ENCODE measurements around the gene TMEM267.
A peak's percentile ranks its signal among the peaks of the same experiment; 100 is the strongest.
"Not testable (repeated sequence)": the region's sequence is repeated elsewhere in the genome, so short reads cannot be mapped to it uniquely, and the experiment has no call there.

TMEM267 gene

GRCh38 chr5:43483298-43484105, at the start of gene TMEM267:
TSS of gene TMEM267 (minus strand) at chr5:43483865. CDS start at chr5:43453969, 29,896 bp downstream.
- DNase-seq: peak; percentile 62

- DNase-seq: no peak
Observed at GRCh38 chr5:43530648-43531047, 47.0 kb upstream of the TMEM267 start.

GRCh38 chr5:43523662-43524072, 40.0 kb upstream of the TMEM267 start:
- no peak for DNase-seq

- DNase-seq: no peak
Observed at GRCh38 chr5:43520615-43521014, 37.0 kb upstream of the TMEM267 start.

GRCh38 chr5:43515678-43516048, 32.0 kb upstream of the TMEM267 start:
- no peak for DNase-seq

- peak; percentile 90 for DNase-seq
Observed at GRCh38 chr5:43514816-43515677, 31.4 kb upstream of the TMEM267 start, which contains the start of gene C5orf34. TSS of gene C5orf34 (minus strand) at chr5:43515148. CDS start at chr5:43509339, 5,809 bp downstream.

- peak; percentile 19 for DNase-seq
Observed at GRCh38 chr5:43514471-43514815, 30.8 kb upstream of the TMEM267 start.

- no peak for DNase-seq
Observed at GRCh38 chr5:43514025-43514424, 30.4 kb upstream of the TMEM267 start.

- DNase-seq: not testable (repeated sequence)
Observed at GRCh38 chr5:43511062-43511461, 27.4 kb upstream of the TMEM267 start.

GRCh38 chr5:43498581-43498980, 14.9 kb upstream of the TMEM267 start:
- no peak for DNase-seq

- no peak for DNase-seq
Observed at GRCh38 chr5:43497311-43498104, 13.8 kb upstream of the TMEM267 start.

GRCh38 chr5:43491326-43491725, 7.7 kb upstream of the TMEM267 start:
- no peak for DNase-seq

- DNase-seq: no peak
Observed at GRCh38 chr5:43486353-43486752, 2.7 kb upstream of the TMEM267 start.

GRCh38 chr5:43485406-43485805, 1.7 kb upstream of the TMEM267 start:
- DNase-seq: no peak

GRCh38 chr5:43484106-43484849, 613 bp upstream of the TMEM267 start:
- peak; percentile 41 for DNase-seq

- no peak for DNase-seq
Observed at GRCh38 chr5:43482490-43483297, 971 bp downstream of the TMEM267 start.

GRCh38 chr5:43469671-43470391, 13.8 kb downstream of the TMEM267 start:
- no peak for DNase-seq

GRCh38 chr5:43467100-43467499, 16.6 kb downstream of the TMEM267 start:
- no peak for DNase-seq

GRCh38 chr5:43465455-43465854, 18.2 kb downstream of the TMEM267 start:
- DNase-seq: not testable (repeated sequence)

- DNase-seq: no peak
Observed at GRCh38 chr5:43461066-43461465, 22.6 kb downstream of the TMEM267 start.

- DNase-seq: no peak
Observed at GRCh38 chr5:43456556-43456955, 27.1 kb downstream of the TMEM267 start.
